Stomach (tissue), 4 donors: ENCODE data around the gene PTPRD.

Source experiments
- CTCF ChIP-seq, 7 experiments: fragments of 450-650 bp in 4 of 7; fragments of 200-600 bp in 3 of 7; sonication (generic) in 3 of 7; IDR thresholded peaks; one replicate each; pipeline ENCODE4 v1.5.1; 2016 to 2019; ENCODE audit warnings: antibody characterized with exemption in 7 of 7, control low read depth in 2 of 7, mild to moderate bottlenecking in 1 of 7
- EP300 ChIP-seq: sonication (generic); formaldehyde crosslinking; IDR thresholded peaks from one replicate; pipeline ENCODE4 v1.6.1; 2017; ENCODE audit warnings: antibody characterized with exemption
- POLR2A ChIP-seq, 4 donors: fragments of 450-650 bp; IDR thresholded peaks; one replicate each; pipeline ENCODE4 v1.6.1; 2016; ENCODE audit warnings: antibody characterized with exemption in 4 of 4, control low read depth in 2 of 4, mild to moderate bottlenecking in 1 of 4, moderate library complexity in 1 of 4
- POLR2AphosphoS5 ChIP-seq, 3 donors: sonication (generic); formaldehyde crosslinking; IDR thresholded peaks; one replicate each; pipeline ENCODE4 v1.6.1; 2016; ENCODE audit warnings: antibody characterized with exemption in 3 of 3

GRCh38 chr9:9783211-9783610 is 829.6 kb downstream of the PTPRD start:
- no peak for TF ChIP-seq CTCF (IDR thresholded peaks at IDR 0.05)
- no peak for TF ChIP-seq POLR2A (IDR thresholded peaks at IDR 0.05)
- no peak for TF ChIP-seq POLR2AphosphoS5 (IDR thresholded peaks at IDR 0.05)
- TF ChIP-seq EP300: no peak
